Measurements from ENCODE around the gene ADARB2.

- TF ChIP-seq, protein P1, sequence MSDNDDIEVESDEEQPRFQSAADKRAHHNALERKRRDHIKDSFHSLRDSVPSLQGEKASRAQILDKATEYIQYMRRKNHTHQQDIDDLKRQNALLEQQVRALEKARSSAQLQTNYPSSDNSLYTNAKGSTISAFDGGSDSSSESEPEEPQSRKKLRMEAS (IDR thresholded peaks at IDR 0.05) = no peak
- TF ChIP-seq, protein P2, sequence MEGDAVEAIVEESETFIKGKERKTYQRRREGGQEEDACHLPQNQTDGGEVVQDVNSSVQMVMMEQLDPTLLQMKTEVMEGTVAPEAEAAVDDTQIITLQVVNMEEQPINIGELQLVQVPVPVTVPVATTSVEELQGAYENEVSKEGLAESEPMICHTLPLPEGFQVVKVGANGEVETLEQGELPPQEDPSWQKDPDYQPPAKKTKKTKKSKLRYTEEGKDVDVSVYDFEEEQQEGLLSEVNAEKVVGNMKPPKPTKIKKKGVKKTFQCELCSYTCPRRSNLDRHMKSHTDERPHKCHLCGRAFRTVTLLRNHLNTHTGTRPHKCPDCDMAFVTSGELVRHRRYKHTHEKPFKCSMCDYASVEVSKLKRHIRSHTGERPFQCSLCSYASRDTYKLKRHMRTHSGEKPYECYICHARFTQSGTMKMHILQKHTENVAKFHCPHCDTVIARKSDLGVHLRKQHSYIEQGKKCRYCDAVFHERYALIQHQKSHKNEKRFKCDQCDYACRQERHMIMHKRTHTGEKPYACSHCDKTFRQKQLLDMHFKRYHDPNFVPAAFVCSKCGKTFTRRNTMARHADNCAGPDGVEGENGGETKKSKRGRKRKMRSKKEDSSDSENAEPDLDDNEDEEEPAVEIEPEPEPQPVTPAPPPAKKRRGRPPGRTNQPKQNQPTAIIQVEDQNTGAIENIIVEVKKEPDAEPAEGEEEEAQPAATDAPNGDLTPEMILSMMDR (IDR thresholded peaks at IDR 0.05; ENCODE audit: low read depth, low read length, missing input control) = no peak
- TF ChIP-seq GABPA (IDR thresholded peaks at IDR 0.05 in 1 of 2, conservative IDR thresholded peaks at IDR 0.05 in 1 of 2) (no peak), JUND (IDR thresholded peaks at IDR 0.05) (no peak), TAF1 (conservative IDR thresholded peaks at IDR 0.05) (no peak), YY1 (IDR thresholded peaks at IDR 0.05) (no peak)
Measured at GRCh38 chr10:1346201-1346600, 391.1 kb downstream of the ADARB2 start.
